Activated CD8-positive, alpha-beta T cell treated with anti-CD3 and anti-CD28 coated beads for 36 hours (primary cell): Measurements from ENCODE around the gene CCDC170. TPM values are rescaled to one million over a fixed set of nuclear protein-coding genes. Genes with fewer than 3 reads are reported as not detected.

Source experiments
- ATAC-seq: fragments of 200-7000 bp; cut with Tn5 transposase; one replicate; pipeline ENCODE4 v1.10.0; 2021; ENCODE audit warnings: mild to moderate bottlenecking, moderate library complexity
- CTCF ChIA-PET: fragments of 350-600 bp; sonication (Branson Sonifier 250); formaldehyde crosslinking; loops from one replicate; lab custom pipeline; 2021; ENCODE audit warnings: antibody characterized with exemption; lab: Charles Lee
- POLR2A ChIA-PET: fragments of 350-600 bp; sonication (Branson Sonifier 250); formaldehyde crosslinking; loops from one replicate; lab custom pipeline; 2021; ENCODE audit warnings: antibody characterized with exemption; lab: Charles Lee
- DNase-seq: peaks from one replicate; pipeline ENCODE4 v3.0.0-alpha.2; 2020
- H3K27ac Mint-ChIP-seq: one replicate; pipeline ENCODE4 v1.8.0; 2021; ENCODE audit warnings: mild to moderate bottlenecking, mixed read lengths
- H3K27me3 Mint-ChIP-seq: one replicate; pipeline ENCODE4 v1.8.0; 2021; ENCODE audit warnings: mixed read lengths
- H3K36me3 Mint-ChIP-seq: one replicate; pipeline ENCODE4 v1.8.0; 2021; ENCODE audit warnings: low read depth, mixed read lengths
- H3K4me1 Mint-ChIP-seq: one replicate; pipeline ENCODE4 v1.8.0; 2021; ENCODE audit warnings: low read depth, mixed read lengths
- H3K4me3 Mint-ChIP-seq: one replicate; pipeline ENCODE4 v1.8.0; 2021; ENCODE audit warnings: mild to moderate bottlenecking, moderate library complexity, mixed read lengths
- H3K9me3 Mint-ChIP-seq: one replicate; pipeline ENCODE4 v1.8.0; 2021; ENCODE audit warnings: mixed read lengths
- intact Hi-C: fragments of 100-400 bp; cut with micrococcal nuclease; formaldehyde crosslinking; loops from one replicate; pipeline ENCODE4 v1.10.0; 2022
- total RNA-seq, 2 experiments: library from RNA; stranded (reverse); gene quantifications; one replicate each; pipeline ENCODE4 v1.2.3, GENCODE V29; 2021
- TF ChIP-seq, protein P1 (sequence below): fragments of 200-600 bp; IDR thresholded peaks from one replicate; pipeline ENCODE4 v1.8.0; 2022; ENCODE audit warnings: antibody characterized with exemption, mild to moderate bottlenecking

Gene CCDC170
- total RNA-seq, 2 experiments from 2014 or later: not detected

- TF ChIP-seq, protein P1, sequence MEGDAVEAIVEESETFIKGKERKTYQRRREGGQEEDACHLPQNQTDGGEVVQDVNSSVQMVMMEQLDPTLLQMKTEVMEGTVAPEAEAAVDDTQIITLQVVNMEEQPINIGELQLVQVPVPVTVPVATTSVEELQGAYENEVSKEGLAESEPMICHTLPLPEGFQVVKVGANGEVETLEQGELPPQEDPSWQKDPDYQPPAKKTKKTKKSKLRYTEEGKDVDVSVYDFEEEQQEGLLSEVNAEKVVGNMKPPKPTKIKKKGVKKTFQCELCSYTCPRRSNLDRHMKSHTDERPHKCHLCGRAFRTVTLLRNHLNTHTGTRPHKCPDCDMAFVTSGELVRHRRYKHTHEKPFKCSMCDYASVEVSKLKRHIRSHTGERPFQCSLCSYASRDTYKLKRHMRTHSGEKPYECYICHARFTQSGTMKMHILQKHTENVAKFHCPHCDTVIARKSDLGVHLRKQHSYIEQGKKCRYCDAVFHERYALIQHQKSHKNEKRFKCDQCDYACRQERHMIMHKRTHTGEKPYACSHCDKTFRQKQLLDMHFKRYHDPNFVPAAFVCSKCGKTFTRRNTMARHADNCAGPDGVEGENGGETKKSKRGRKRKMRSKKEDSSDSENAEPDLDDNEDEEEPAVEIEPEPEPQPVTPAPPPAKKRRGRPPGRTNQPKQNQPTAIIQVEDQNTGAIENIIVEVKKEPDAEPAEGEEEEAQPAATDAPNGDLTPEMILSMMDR: no peak
- Mint-ChIP-seq H3K4me1 (peaks cover 14% of the 10 kb centered on the region), H3K36me3 (no peaks in the 10 kb centered on the region), H3K9me3 (no peaks in the 10 kb centered on the region), H3K27ac (no peak overlapping the region), H3K27me3 (peaks cover 5% of the 10 kb centered on the region), H3K4me3 (no peak overlapping the region)
- CTCF ChIA-PET: no interaction called here
- ATAC-seq (no peak), DNase-seq (no peak)
- intact Hi-C loops: no loop called here
- POLR2A ChIA-PET: no interaction called here
Measured at GRCh38 chr6:151632415-151632987, 138.7 kb downstream of the CCDC170 start.

- TF ChIP-seq, protein P1: no peak
- peaks cover 3% of the 10 kb centered on the region for H3K4me1 Mint-ChIP-seq
- peaks cover 10% of the 10 kb centered on the region for H3K27me3 Mint-ChIP-seq
- no peak overlapping the region for H3K27ac Mint-ChIP-seq
- ATAC-seq: peak; percentile 34
- peaks cover 2% of the 10 kb centered on the region for H3K9me3 Mint-ChIP-seq
- intact Hi-C loops: no loop called here
- no peak for DNase-seq
- no peaks in the 10 kb centered on the region for H3K36me3 Mint-ChIP-seq
- ChIA-PET POLR2A (no interaction called here), CTCF (no interaction called here)
- no peak overlapping the region for H3K4me3 Mint-ChIP-seq
Measured at GRCh38 chr6:151633526-151634335, 139.9 kb downstream of the CCDC170 start.

- peaks cover 2% of the 10 kb centered on the region for H3K9me3 Mint-ChIP-seq
- intact Hi-C loops: no loop called here
Measured at GRCh38 chr6:151634336-151634720, 140.5 kb downstream of the CCDC170 start.

DNA sequence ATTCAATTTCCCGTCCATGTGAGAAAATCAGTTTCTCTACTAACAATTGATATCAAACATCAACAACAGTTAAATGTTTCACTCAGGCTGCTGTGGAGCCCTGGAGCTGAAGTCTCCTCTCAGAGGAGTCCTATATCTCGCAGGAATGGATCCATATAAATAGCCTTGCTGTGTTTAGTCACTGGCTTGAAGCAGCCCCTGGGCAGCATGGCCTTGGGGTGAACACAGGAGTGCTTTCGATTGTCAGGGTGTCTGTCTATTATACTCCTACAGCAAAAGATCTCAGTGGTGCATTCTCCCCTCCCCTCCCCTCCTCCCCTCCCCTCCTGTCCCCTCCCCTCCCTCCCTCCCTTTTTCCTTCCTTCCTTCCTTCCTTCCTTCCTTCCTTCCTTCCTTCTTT lies 141.9 kb downstream of the CCDC170 start:
- Mint-ChIP-seq H3K4me3 (no peak overlapping the region), H3K9me3 (peaks cover 2% of the 10 kb centered on the region), H3K4me1 (no peaks in the 10 kb centered on the region), H3K36me3 (no peaks in the 10 kb centered on the region), H3K27ac (no peak overlapping the region), H3K27me3 (peaks cover 10% of the 10 kb centered on the region)
- DNase-seq: no peak
- intact Hi-C loops: no loop called here
- ATAC-seq: no peak
- ChIA-PET CTCF (no interaction called here), POLR2A (no interaction called here)
- TF ChIP-seq, protein P1: no peak

More at GRCh38 chr6:151634336-151634720, 140.5 kb downstream of the CCDC170 start:
- no peaks in the 10 kb centered on the region for H3K36me3 Mint-ChIP-seq
- peaks cover 10% of the 10 kb centered on the region for H3K27me3 Mint-ChIP-seq
- no peak overlapping the region for H3K4me3 Mint-ChIP-seq
- TF ChIP-seq, protein P1: no peak
- DNase-seq (no peak), ATAC-seq (peak; percentile 72)
- H3K27ac Mint-ChIP-seq: no peak overlapping the region
- no peaks in the 10 kb centered on the region for H3K4me1 Mint-ChIP-seq
- CTCF ChIA-PET: no interaction called here
- POLR2A ChIA-PET: no interaction called here

DNA sequence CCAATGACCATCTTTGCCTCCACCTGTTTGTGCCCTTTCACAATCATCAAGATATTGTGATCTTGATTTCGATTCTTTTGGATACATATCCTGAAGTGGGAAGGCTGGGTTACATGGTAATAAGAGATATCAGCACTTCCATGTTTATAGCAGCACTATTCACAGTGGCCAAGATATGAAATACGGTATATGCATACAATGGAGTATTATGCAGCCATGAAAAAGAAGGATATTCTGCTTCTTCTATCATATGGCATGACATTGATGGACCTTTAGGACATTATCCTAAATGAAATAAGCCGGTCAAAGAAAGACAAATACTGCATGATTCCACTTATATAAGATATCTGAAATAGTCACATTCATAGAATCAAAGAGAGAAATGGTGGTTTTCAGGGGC lies 144.0 kb downstream of the CCDC170 start:
- H3K27me3 Mint-ChIP-seq: peaks cover 10% of the 10 kb centered on the region
- H3K9me3 Mint-ChIP-seq: peaks cover 2% of the 10 kb centered on the region
- H3K36me3 Mint-ChIP-seq: no peaks in the 10 kb centered on the region
- TF ChIP-seq, protein P1: no peak
- no peak for DNase-seq
- H3K27ac Mint-ChIP-seq: no peak overlapping the region
- ChIA-PET CTCF (no interaction called here), POLR2A (no interaction called here)
- intact Hi-C loops: no loop called here
- no peak overlapping the region for H3K4me3 Mint-ChIP-seq
- H3K4me1 Mint-ChIP-seq: no peaks in the 10 kb centered on the region
- no peak for ATAC-seq
